HepG2 (cell line): ENCODE measurements around the gene ZNF443. TPM values are rescaled to one million over a fixed set of nuclear protein-coding genes. Genes with fewer than 3 reads are reported as not detected.

Experiments used
- ATAC-seq: fragments of 200-7000 bp; cut with Tn5 transposase; 3 replicates; pipeline ENCODE4 v1.9.1; 2020; ENCODE audit warnings: mild to moderate bottlenecking, moderate library complexity
- BruUV-seq: library from RNA; stranded (reverse); fragments of 400-500 nt; replicated peaks from 2 replicates; lab custom pipeline; 2021; lab: Mats Ljungman, UMichigan
- CTCF ChIA-PET: fragments of 300-600 bp; formaldehyde crosslinking; extraction: SDS; loops from one replicate; lab custom pipeline; 2021; ENCODE audit warnings: low total read pairs, inconsistent platforms, low intra/inter-chr PET ratio; lab: Yijun Ruan, JAX
- POLR2A ChIA-PET: fragments of 350-600 bp; sonication (Branson Sonifier 250); formaldehyde crosslinking; loops from one replicate; lab custom pipeline; 2020; ENCODE audit warnings: antibody characterized with exemption, inconsistent platforms; lab: Yijun Ruan, JAX
- DNase-seq: peaks from one replicate; pipeline ENCODE4 v3.0.0-alpha.2; 2015; ENCODE audit warnings: low spot score
- FAIRE-seq: peaks from 3 replicates; lab custom pipeline; 2011; peaks lifted over from hg19 to GRCh38; lab: Jason Lieb, UNC
- H2AFZ ChIP-seq: one replicate; pipeline ENCODE4 v1.6.1; 2011; ENCODE audit warnings: low read length, inconsistent platforms
- H3K27ac ChIP-seq: fragments of 300-600 bp; 3 replicates; pipeline ENCODE4 v1.8.0; 2011; ENCODE audit warnings: mixed run types, mild to moderate bottlenecking, mixed read lengths, low read length, inconsistent platforms; ENCODE audit not compliant: insufficient read depth; ENCODE audit errors: extremely low read length
- H3K27me3 ChIP-seq, 2 experiments: fragments of 200-600 bp in 1 of 2; 2 replicates in 1 of 2; 3 replicates in 1 of 2; pipeline versions ENCODE4 v1.6.0 to v1.8.0; 2011; ENCODE audit warnings: low read length in 2 of 2, mild to moderate bottlenecking in 2 of 2, moderate library complexity in 2 of 2, inconsistent platforms in 1 of 2; ENCODE audit not compliant: insufficient read depth in 2 of 2, control insufficient read depth in 1 of 2
- H3K36me3 ChIP-seq, 2 experiments: fragments of 200-600 bp in 1 of 2; replicated peaks in 1 of 2; 2 replicates in 1 of 2; 3 replicates in 1 of 2; pipeline versions ENCODE4 v1.5.1 to v1.8.0; 2011; ENCODE audit warnings: low read length in 2 of 2, inconsistent platforms in 1 of 2; ENCODE audit not compliant: insufficient read depth in 2 of 2, control insufficient read depth in 1 of 2
- H3K4me1 ChIP-seq: 2 replicates; pipeline ENCODE4 v1.5.1; 2012; ENCODE audit warnings: low read length, inconsistent platforms; ENCODE audit not compliant: insufficient read depth
- H3K4me2 ChIP-seq: 2 replicates; pipeline ENCODE4 v1.6.0; 2011; ENCODE audit warnings: low read depth, low read length, inconsistent platforms
- H3K4me3 ChIP-seq, 3 experiments: fragments of 200-600 bp in 1 of 3; sonication (generic), shearing (Covaris generic) in 1 of 3; replicated peaks in 1 of 3; 2 replicates each; pipeline ENCODE4 v1.5.1; 2011 to 2016; ENCODE audit warnings: low read length in 3 of 3, inconsistent platforms in 2 of 3, low read depth in 2 of 3, mild to moderate bottlenecking in 2 of 3, control low read depth in 1 of 3, mixed read lengths in 1 of 3; ENCODE audit not compliant: insufficient read depth in 1 of 3
- H3K79me2 ChIP-seq: one replicate; pipeline ENCODE4 v1.6.1; 2011; ENCODE audit warnings: low read length, inconsistent platforms; ENCODE audit not compliant: insufficient read depth
- H3K9ac ChIP-seq: 2 replicates; pipeline ENCODE4 v1.6.0; 2011; ENCODE audit warnings: mild to moderate bottlenecking, low read depth, low read length, inconsistent platforms; ENCODE audit not compliant: insufficient read depth
- H3K9me3 ChIP-seq: 2 replicates; pipeline ENCODE4 v1.5.1; 2012; ENCODE audit warnings: mild to moderate bottlenecking, low read length
- H4K20me1 ChIP-seq: 2 replicates; pipeline ENCODE4 v1.6.0; 2011; ENCODE audit warnings: inconsistent platforms, mild to moderate bottlenecking, low read length, moderate library complexity; ENCODE audit not compliant: insufficient read depth
- CSRNP2 ChIP-seq: sonication (generic); formaldehyde crosslinking; conservative IDR thresholded peaks from 2 replicates; pipeline ENCODE4 v1.8.0; 2022; ENCODE audit warnings: low read depth, missing genetic modification reagents
- DMTF1 ChIP-seq: sonication (generic); formaldehyde crosslinking; IDR thresholded peaks from 2 replicates; pipeline ENCODE4 v1.4.0; 2020; ENCODE audit warnings: mild to moderate bottlenecking, missing genetic modification reagents
- ERF ChIP-seq: IDR thresholded peaks from 2 replicates; pipeline ENCODE4 v1.6.1; 2018; ENCODE audit warnings: missing biosample characterization, missing genetic modification reagents
- KLF6 ChIP-seq: IDR thresholded peaks from 2 replicates; pipeline ENCODE4 v1.8.0; 2016; ENCODE audit warnings: missing biosample characterization, missing genetic modification reagents
- NR1H2 ChIP-seq: sonication (generic); formaldehyde crosslinking; IDR thresholded peaks from 2 replicates; pipeline ENCODE4 v1.8.1; 2022; ENCODE audit warnings: low read depth, missing genetic modification reagents, borderline replicate concordance
- STAG1 ChIP-seq: sonication (generic); formaldehyde crosslinking; IDR thresholded peaks from 2 replicates; pipeline ENCODE4 v1.4.0; 2020; ENCODE audit warnings: missing genetic modification reagents
- ZNF281 ChIP-seq: sonication (generic); formaldehyde crosslinking; IDR thresholded peaks from 2 replicates; pipeline ENCODE4 v1.4.0; 2020; ENCODE audit warnings: missing genetic modification reagents, borderline replicate concordance
- ZNF547 ChIP-seq: sonication (generic); formaldehyde crosslinking; IDR thresholded peaks from 2 replicates; pipeline ENCODE4 v1.5.1; 2020; ENCODE audit warnings: mild to moderate bottlenecking, missing genetic modification reagents
- ZNF576 ChIP-seq: sonication (generic); formaldehyde crosslinking; IDR thresholded peaks from 2 replicates; pipeline ENCODE4 v1.4.0; 2020; ENCODE audit warnings: mild to moderate bottlenecking, missing genetic modification reagents
- ZNF737 ChIP-seq: sonication (generic); formaldehyde crosslinking; IDR thresholded peaks from 2 replicates; pipeline ENCODE4 v1.5.0; 2020; ENCODE audit warnings: missing genetic modification reagents, mild to moderate bottlenecking, borderline replicate concordance
- WGBS: methylation state at CpG from one replicate; pipeline ENCODE4 v1.1.6; 2017; ENCODE audit warnings: low lambda C conversion rate; 5-methylcytosine and 5-hydroxymethylcytosine counted together
- in situ Hi-C: cut with HindIII; loops from 2 replicates; pipeline ENCODE4 v1.10.0; 2017; ENCODE audit warnings: low pct_unique_long_range_greater_than_20kb; ENCODE audit not compliant: extremely low pct_ligation_motif_present
- intact Hi-C: fragments of 100-400 bp; cut with micrococcal nuclease; formaldehyde crosslinking; loops from one replicate; pipeline ENCODE4 v1.10.0; 2022; ENCODE audit not compliant: unreplicated experiment
- polyA plus RNA-seq, 8 experiments: library from polyadenylated mRNA; depleted of rRNA in 3 of 8; stranded (reverse) in 7 of 8; unstranded in 1 of 8; fragments of >200 nt; fragmentation: Illumina TruSeq in 4 of 8; extraction: Trizol in 4 of 8; gene quantifications; 2 replicates each; pipeline versions ENCODE4 v1.2.1 to v1.2.3, GENCODE V29; 2011 to 2016; ENCODE audit warnings: low read depth in 4 of 8, missing spikeins in 1 of 8, mixed read lengths in 1 of 8; ENCODE audit not compliant: insufficient read depth in 1 of 8
- total RNA-seq, 5 experiments: library from RNA; depleted of rRNA; stranded (reverse); fragments of >200 nt; fragmentation: Illumina TruSeq; extraction: Trizol; gene quantifications; 2 replicates each; pipeline ENCODE4 v1.2.3, GENCODE V29; 2016; ENCODE audit warnings: low read depth in 1 of 5

ZNF443 gene
- total and polyA plus RNA-seq, 2 of the 13 experiments (the other 11 are each of a cell fraction or from before 2014, with no cell fraction given) = 3.6 to 19.0 TPM

- WGBS = 47% methylated on average over 2 of the region's 2 CpGs
- no TSS peak for BruUV-seq
- Histone ChIP-seq H3K27me3 (no peaks in the 10 kb centered on the region), H2AFZ (no peak overlapping the region), H3K4me2 (peak overlapping the region; percentile 38), H3K9ac (0 out of 2 replicates have a peak overlapping the region, but pooled peaks have one; percentile 1), H3K4me1 (peaks cover 37% of the 10 kb centered on the region), H3K27ac (peak overlapping the region; percentile 23), H3K9me3 (no peaks in the 10 kb centered on the region), H3K79me2 (peaks cover 34% of the 10 kb centered on the region), H3K36me3 (no peaks in the 10 kb centered on the region), H3K4me3 (no peak overlapping the region)
- CTCF ChIA-PET = no interaction called here
- DNase-seq (no peak), FAIRE-seq (no peak), ATAC-seq (no peak)
- in situ Hi-C loops (loop anchor here (5.0 kb wide), 1 partner anchor 40 kb away; the partner anchor contains the start of gene ZNF443), intact Hi-C loops (loop anchor here (5.0 kb wide), 2 partner anchors 40 to 70 kb away; partner anchors contain the start of genes ZNF443 and ZNF564)
- POLR2A ChIA-PET = interaction anchor here (1.2 to 6.1 kb wide), 3 partner anchors 14 to 117 kb away, joined by 3 to 62 read pairs (median 4); partner anchors contain the start of genes ZNF442 and ZNF443
- TF ChIP-seq ZNF547 (no peak), NR1H2 (CRISPR knock-in tag) (no peak), ZNF737 (CRISPR knock-in tag) (no peak), STAG1 (CRISPR knock-in tag) (no peak), ZNF576 (CRISPR knock-in tag) (no peak), KLF6 (no peak), ZNF281 (CRISPR knock-in tag) (no peak), DMTF1 (CRISPR knock-in tag) (no peak), ERF (CRISPR knock-in tag) (no peak), CSRNP2 (CRISPR knock-in tag) (no peak)
- TF ChIP-seq, all 625 proteins: peak for 0
- H4K20me1 ChIP-seq = no peaks in the 10 kb centered on the region
Observed at GRCh38 chr19:12482509-12482886, 41.7 kb upstream of the ZNF443 start.
